IMR-90 (cell line): Measurements from ENCODE around the gene LRP3. TPM values are rescaled to one million over a fixed set of nuclear protein-coding genes. Genes with fewer than 3 reads are reported as not detected.

Source experiments
- ATAC-seq: fragments of 200-7000 bp; cut with Tn5 transposase; 2 replicates; pipeline ENCODE4 v1.9.1; 2020; ENCODE audit warnings: low read depth, mild to moderate bottlenecking, moderate library complexity
- BruUV-seq: library from RNA; stranded (reverse); fragments of 400-500 nt; replicated peaks from 2 replicates; lab custom pipeline; 2021; lab: Mats Ljungman, UMichigan
- CTCF ChIA-PET: fragments of 300-600 bp; formaldehyde crosslinking; extraction: SDS; loops from one replicate; lab custom pipeline; 2021; ENCODE audit warnings: antibody characterized with exemption; lab: Yijun Ruan, JAX
- POLR2A ChIA-PET: fragments of 300-600 bp; sonication (Branson Sonifier 250); formaldehyde crosslinking; loops from one replicate; lab custom pipeline; 2022; ENCODE audit warnings: antibody characterized with exemption; ENCODE audit not compliant: unreplicated experiment; lab: Charles Lee
- DNase-seq: peaks from one replicate; pipeline ENCODE4 v3.0.0; 2013
- H2AFZ ChIP-seq: replicated peaks from 2 replicates; pipeline ENCODE3; 2013; ENCODE audit warnings: low read length, mild to moderate bottlenecking; ENCODE audit not compliant: poor library complexity
- H2AK5ac ChIP-seq: 2 replicates; pipeline ENCODE4 v1.6.1; 2013; ENCODE audit warnings: low read depth, low read length, inconsistent platforms
- H2AK9ac ChIP-seq: replicated peaks from 2 replicates; pipeline ENCODE3; 2013; ENCODE audit warnings: mild to moderate bottlenecking, low read depth, low read length, moderate library complexity; ENCODE audit not compliant: poor library complexity
- H2BK120ac ChIP-seq: 2 replicates; pipeline ENCODE4 v1.6.1; 2013; ENCODE audit warnings: low read depth, low read length, inconsistent platforms
- H2BK15ac ChIP-seq: 3 replicates; pipeline ENCODE4 v1.6.1; 2013; ENCODE audit warnings: low read depth, low read length, inconsistent platforms
- H2BK20ac ChIP-seq: 2 replicates; pipeline ENCODE4 v1.6.1; 2013; ENCODE audit warnings: low read depth, mild to moderate bottlenecking, inconsistent platforms, low read length, moderate library complexity
- H2BK5ac ChIP-seq: 2 replicates; pipeline ENCODE4 v1.6.1; 2013; ENCODE audit warnings: mild to moderate bottlenecking, low read depth, low read length, inconsistent platforms; ENCODE audit not compliant: poor library complexity, severe bottlenecking
- H3K14ac ChIP-seq: replicated peaks from 2 replicates; pipeline ENCODE4 v1.6.1; 2013; ENCODE audit warnings: low read depth, low read length, inconsistent platforms
- H3K18ac ChIP-seq: 2 replicates; pipeline ENCODE4 v1.6.1; 2013; ENCODE audit warnings: low read depth, low read length, control low read depth
- H3K23ac ChIP-seq: 2 replicates; pipeline ENCODE4 v1.6.1; 2013; ENCODE audit warnings: low read depth, low read length, inconsistent platforms
- H3K27ac ChIP-seq: 2 replicates; pipeline ENCODE4 v1.5.1; 2013; ENCODE audit warnings: mild to moderate bottlenecking, control low read depth, low read length; ENCODE audit not compliant: insufficient read depth
- H3K27me3 ChIP-seq: 2 replicates; pipeline ENCODE4 v1.6.1; 2013; ENCODE audit warnings: low read length; ENCODE audit not compliant: control insufficient read depth, insufficient read depth
- H3K36me3 ChIP-seq: 2 replicates; pipeline ENCODE4 v1.6.1; 2013; ENCODE audit warnings: low read length, mixed read lengths; ENCODE audit not compliant: control insufficient read depth, insufficient read depth
- H3K4ac ChIP-seq: 2 replicates; pipeline ENCODE4 v1.6.1; 2013; ENCODE audit warnings: low read depth, low read length, inconsistent platforms
- H3K4me1 ChIP-seq: 2 replicates; pipeline ENCODE4 v1.6.1; 2013; ENCODE audit warnings: low read length, mixed read lengths; ENCODE audit not compliant: control insufficient read depth, insufficient read depth
- H3K4me2 ChIP-seq: 2 replicates; pipeline ENCODE4 v1.6.1; 2013; ENCODE audit warnings: low read depth, mild to moderate bottlenecking, control low read depth, low read length, moderate library complexity
- H3K4me3 ChIP-seq: 2 replicates; pipeline ENCODE4 v1.5.1; 2013; ENCODE audit warnings: low read depth, mild to moderate bottlenecking, control low read depth, low read length, moderate library complexity; ENCODE audit not compliant: insufficient read depth
- H3K56ac ChIP-seq: 2 replicates; pipeline ENCODE4 v1.6.1; 2013; ENCODE audit warnings: low read length, inconsistent platforms; ENCODE audit not compliant: insufficient read depth; ENCODE audit errors: extremely low read depth
- H3K79me1 ChIP-seq, 2 experiments: 2 replicates each; pipeline ENCODE4 v1.6.1; 2013; ENCODE audit warnings: low read length in 2 of 2, inconsistent platforms in 1 of 2, low read depth in 1 of 2
- H3K9ac ChIP-seq: 2 replicates; pipeline ENCODE4 v1.6.1; 2013; ENCODE audit warnings: low read depth, low read length, control low read depth
- H3K9me1 ChIP-seq: 2 replicates; pipeline ENCODE4 v1.6.1; 2013; ENCODE audit warnings: low read length, inconsistent platforms; ENCODE audit not compliant: insufficient read depth
- H3K9me3 ChIP-seq: 2 replicates; pipeline ENCODE4 v1.6.1; 2013; ENCODE audit warnings: low read length; ENCODE audit not compliant: control insufficient read depth, insufficient read depth
- H4K20me1 ChIP-seq: 2 replicates; pipeline ENCODE4 v1.6.1; 2013; ENCODE audit warnings: low read length, inconsistent platforms; ENCODE audit not compliant: insufficient read depth
- H4K5ac ChIP-seq: 2 replicates; pipeline ENCODE4 v1.6.1; 2013; ENCODE audit warnings: mild to moderate bottlenecking, low read depth, low read length, control low read depth
- H4K8ac ChIP-seq, 2 experiments: 2 replicates each; pipeline ENCODE4 v1.6.1; 2013; ENCODE audit warnings: low read depth in 2 of 2, low read length in 2 of 2, control low read depth in 1 of 2, inconsistent platforms in 1 of 2
- H4K91ac ChIP-seq: 2 replicates; pipeline ENCODE4 v1.6.1; 2013; ENCODE audit warnings: low read depth, low read length, inconsistent platforms; ENCODE audit not compliant: insufficient read depth
- CEBPB ChIP-seq: IDR thresholded peaks from 2 replicates; pipeline ENCODE4 v1.6.1; 2012; ENCODE audit warnings: low read depth, low read length, improper control_type of control experiment
- CHD1 ChIP-seq: IDR thresholded peaks from 2 replicates; pipeline ENCODE4 v1.6.1; 2012; ENCODE audit warnings: low read depth, low read length, improper control_type of control experiment
- CTCF ChIP-seq: conservative IDR thresholded peaks from 2 replicates; pipeline ENCODE4 v1.5.1; 2012; ENCODE audit warnings: mild to moderate bottlenecking, low read depth, low read length, improper control_type of control experiment
- ELK1 ChIP-seq: fragments of 150-350 bp; IDR thresholded peaks from 2 replicates; pipeline ENCODE4 v1.6.1; 2016; ENCODE audit warnings: low read depth, mild to moderate bottlenecking, low read length, moderate library complexity, borderline replicate concordance
- FOS ChIP-seq: fragments of 150-350 bp; IDR thresholded peaks from 2 replicates; pipeline ENCODE4 v1.6.1; 2016; ENCODE audit warnings: low read depth, low read length
- MAFK ChIP-seq: IDR thresholded peaks from 2 replicates; pipeline ENCODE4 v1.6.1; 2012; ENCODE audit warnings: low read depth, low read length, improper control_type of control experiment
- MAZ ChIP-seq: IDR thresholded peaks from 2 replicates; pipeline ENCODE4 v1.6.1; 2012; ENCODE audit warnings: low read depth, mild to moderate bottlenecking, low read length, improper control_type of control experiment, moderate library complexity, borderline replicate concordance
- MXI1 ChIP-seq: IDR thresholded peaks from 2 replicates; pipeline ENCODE4 v1.6.1; 2012; ENCODE audit warnings: low read depth, mild to moderate bottlenecking, low read length, moderate library complexity, borderline replicate concordance
- NFE2L2 ChIP-seq: fragments of 150-350 bp; IDR thresholded peaks from 2 replicates; pipeline ENCODE4 v1.6.1; 2016; ENCODE audit warnings: low read depth, mild to moderate bottlenecking, low read length
- POLR2A ChIP-seq: IDR thresholded peaks from 2 replicates; pipeline ENCODE4 v1.6.1; 2012; ENCODE audit warnings: mild to moderate bottlenecking, low read depth, low read length
- RCOR1 ChIP-seq: IDR thresholded peaks from 2 replicates; pipeline ENCODE4 v1.6.1; 2012; ENCODE audit warnings: mild to moderate bottlenecking, low read length, improper control_type of control experiment; ENCODE audit not compliant: insufficient replicate concordance
- SMC3 ChIP-seq: fragments of 150-350 bp; IDR thresholded peaks from 2 replicates; pipeline ENCODE4 v1.6.1; 2016; ENCODE audit warnings: low read depth, mild to moderate bottlenecking, antibody characterized with exemption, low read length, moderate library complexity
- USF2 ChIP-seq: fragments of 150-350 bp; IDR thresholded peaks from 2 replicates; pipeline ENCODE4 v1.6.1; 2017; ENCODE audit warnings: mild to moderate bottlenecking, antibody characterized with exemption, low read length, low read depth
- WGBS, 2 experiments: methylation state at CpG; one replicate each; pipeline versions ENCODE4 v1.1.5 to v1.1.7; 2013; ENCODE audit warnings: missing lambda C conversion rate in 2 of 2; ENCODE audit not compliant: insufficient read length in 1 of 2; ENCODE audit errors: extremely low coverage in 2 of 2; 5-methylcytosine and 5-hydroxymethylcytosine counted together
- dilution Hi-C: fragments of 300-500 bp; cut with HindIII; formaldehyde crosslinking; loops from one replicate; pipeline ENCODE4 v1.14.3; 2018; ENCODE audit warnings: low sequenced_read_pairs; ENCODE audit not compliant: unreplicated experiment
- in situ Hi-C: fragments of 300-500 bp; cut with MboI; formaldehyde crosslinking; loops from 3 replicates; pipeline ENCODE4 v1.14.3; 2019; ENCODE audit warnings: low sequenced_read_pairs, inconsistent platforms, mixed read lengths
- intact Hi-C: fragments of 100-400 bp; cut with micrococcal nuclease; formaldehyde crosslinking; loops from 2 replicates; pipeline ENCODE4 v1.10.0; 2022
- polyA plus RNA-seq, 3 experiments: library from polyadenylated mRNA; depleted of rRNA; stranded (reverse); fragments of >200 nt; gene quantifications; 2 replicates each; pipeline ENCODE4 v1.2.3, GENCODE V29; 2012; ENCODE audit warnings: low replicate concordance in 1 of 3
- total RNA-seq: library from RNA; depleted of rRNA; stranded (reverse); fragments of >200 nt; gene quantifications from 2 replicates; pipeline ENCODE4 v1.2.3, GENCODE V29; 2012

Gene LRP3
- total and polyA plus RNA-seq, 2 of the 4 experiments (the other 2 are of a cell fraction), result 8.4 to 20.2 TPM

GRCh38 chr19:33227870-33228599, 33.9 kb downstream of the LRP3 start:
- Histone ChIP-seq H2AK9ac (no peak overlapping the region), H4K20me1 (no peaks in the 10 kb centered on the region), H2AFZ (no peak overlapping the region), H2AK5ac (no peak overlapping the region), H3K79me1 (no peaks in the 10 kb centered on the region), H2BK15ac (no peak overlapping the region), H4K91ac (no peak overlapping the region), H2BK5ac (no peak overlapping the region), H3K9me3 (peaks cover 13% of the 10 kb centered on the region), H3K4ac (no peak overlapping the region), H3K14ac (no peak overlapping the region), H3K9ac (no peak overlapping the region), H3K4me1 (no peaks in the 10 kb centered on the region; the same call in 1 of the 2 replicates), H3K36me3 (no peaks in the 10 kb centered on the region), H2BK120ac (no peak overlapping the region), H3K4me2 (no peak overlapping the region), H3K9me1 (0 out of 2 replicates have a peak, but pooled peaks cover 1% of the 10 kb centered on the region), H3K4me3 (no peak overlapping the region), H3K56ac (no peak overlapping the region), H4K5ac (no peak overlapping the region), H3K23ac (no peak overlapping the region), H4K8ac (no peak overlapping the region), H3K27ac (no peak overlapping the region), H3K27me3 (peaks cover 59% of the 10 kb centered on the region), H3K18ac (no peak overlapping the region), H2BK20ac (no peak overlapping the region)
- dilution Hi-C loops, result no loop called here
- in situ Hi-C loops, result no loop called here
- CTCF ChIA-PET, result no interaction called here
- DNase-seq, result no peak
- intact Hi-C loops, result no loop called here
- ATAC-seq, result no peak
- no CpG with 5 or more reads among the region's 1 CpG for WGBS, 2 experiments
- TF ChIP-seq ELK1 (no peak), MAFK (no peak), MAZ (no peak), RCOR1 (no peak), FOS (no peak), CEBPB (no peak), CHD1 (no peak), CTCF (no peak), SMC3 (no peak), MXI1 (no peak), NFE2L2 (no peak), USF2 (no peak), POLR2A (no peak)
- BruUV-seq, result no TSS peak
- POLR2A ChIA-PET, result no interaction called here
